Endothelial cell of umbilical vein (primary cell): ENCODE results near the gene SASH3. TPM values are rescaled to one million over a fixed set of nuclear protein-coding genes. Genes with fewer than 3 reads are reported as not detected.

Source experiments
- BruUV-seq: library from RNA; stranded (reverse); fragments of 400-500 nt; replicated peaks from 2 replicates; lab custom pipeline; 2021; lab: Mats Ljungman, UMichigan
- CTCF ChIA-PET: fragments of 300-600, 350-600 bp; sonication (Branson Sonifier 250); formaldehyde crosslinking; loops from one replicate; lab custom pipeline; 2021; ENCODE audit warnings: antibody characterized with exemption, inconsistent platforms; lab: Charles Lee
- POLR2A ChIA-PET: fragments of 300-600, 350-600 bp; sonication (Branson Sonifier 250); formaldehyde crosslinking; loops from one replicate; lab custom pipeline; 2021; ENCODE audit warnings: antibody characterized with exemption, inconsistent platforms; lab: Charles Lee
- DNase-seq: peaks from one replicate; pipeline ENCODE4 v3.0.0-alpha.2; 2011; ENCODE audit warnings: low read depth, low spot score
- FAIRE-seq: peaks from 2 replicates; lab custom pipeline; 2011; peaks lifted over from hg19 to GRCh38; lab: Jason Lieb, UNC
- H2AFZ ChIP-seq: 2 replicates; pipeline ENCODE4 v1.6.0; 2012; ENCODE audit warnings: low read depth, low read length, control low read depth, inconsistent platforms
- H3K27ac ChIP-seq: 2 replicates; pipeline ENCODE4 v1.5.1; 2011; ENCODE audit warnings: low read depth, mild to moderate bottlenecking, control low read depth, low read length, moderate library complexity; ENCODE audit not compliant: insufficient read depth
- H3K27me3 ChIP-seq, 2 experiments: 2 replicates each; pipeline versions ENCODE4 v1.6.0 to v1.6.1; 2011; ENCODE audit warnings: low read length in 2 of 2, mixed read lengths in 1 of 2; ENCODE audit not compliant: control insufficient read depth in 2 of 2, insufficient read depth in 2 of 2
- H3K36me3 ChIP-seq, 2 experiments: 2 replicates in 1 of 2; 3 replicates in 1 of 2; pipeline ENCODE4 v1.5.1; 2011; ENCODE audit warnings: low read length in 2 of 2, mild to moderate bottlenecking in 1 of 2, moderate library complexity in 1 of 2; ENCODE audit not compliant: control insufficient read depth in 2 of 2, insufficient read depth in 2 of 2; ENCODE audit errors: extremely low read depth in 1 of 2
- H3K4me1 ChIP-seq: 3 replicates; pipeline ENCODE4 v1.5.1; 2011; ENCODE audit warnings: mild to moderate bottlenecking, low read length; ENCODE audit not compliant: control insufficient read depth, insufficient read depth; ENCODE audit errors: extremely low read depth
- H3K4me2 ChIP-seq: 2 replicates; pipeline ENCODE4 v1.6.1; 2011; ENCODE audit warnings: low read length, control low read depth, mixed read lengths; ENCODE audit not compliant: insufficient read depth
- H3K4me3 ChIP-seq, 3 experiments: fragments of 200-600 bp in 1 of 3; sonication (generic), shearing (Covaris generic) in 1 of 3; replicated peaks in 1 of 3; 2 replicates each; pipeline ENCODE4 v1.5.1; 2011 to 2016; ENCODE audit warnings: control low read depth in 3 of 3, low read length in 3 of 3, mild to moderate bottlenecking in 2 of 3, inconsistent platforms in 1 of 3, low read depth in 1 of 3, moderate library complexity in 1 of 3; ENCODE audit not compliant: insufficient read depth in 1 of 3
- H3K79me2 ChIP-seq: 2 replicates; pipeline ENCODE4 v1.6.0; 2012; ENCODE audit warnings: low read length, inconsistent platforms; ENCODE audit not compliant: control insufficient read depth, insufficient read depth
- H3K9ac ChIP-seq: replicated peaks from 2 replicates; pipeline ENCODE3; 2011; ENCODE audit warnings: low read length, control low read depth; ENCODE audit not compliant: insufficient read depth; ENCODE audit errors: extremely low read depth
- H3K9me1 ChIP-seq: replicated peaks from 3 replicates; pipeline ENCODE4 v1.6.0; 2011; ENCODE audit warnings: mild to moderate bottlenecking, low read length; ENCODE audit not compliant: control insufficient read depth, insufficient read depth; ENCODE audit errors: extremely low read depth
- H3K9me3 ChIP-seq: replicated peaks from 2 replicates; pipeline ENCODE4 v1.5.1; 2012; ENCODE audit warnings: low read length, inconsistent platforms; ENCODE audit not compliant: control insufficient read depth, insufficient read depth
- H4K20me1 ChIP-seq: replicated peaks from 2 replicates; pipeline ENCODE3; 2011; ENCODE audit warnings: mild to moderate bottlenecking, low read length; ENCODE audit not compliant: control insufficient read depth, insufficient read depth; ENCODE audit errors: extremely low read depth
- CTCF ChIP-seq, 2 donors: IDR thresholded peaks; 1 replicate in 1 of 2; 2 replicates in 1 of 2; pipeline ENCODE4 v1.5.1; 2011; ENCODE audit warnings: low read length in 2 of 2, mild to moderate bottlenecking in 2 of 2, moderate library complexity in 2 of 2, control low read depth in 1 of 2, inconsistent platforms in 1 of 2, low read depth in 1 of 2; ENCODE audit not compliant: insufficient read depth in 1 of 2; ENCODE audit errors: extremely low read depth in 1 of 2
- EZH2 ChIP-seq: IDR thresholded peaks from 2 replicates; pipeline ENCODE4 v1.6.1; 2012; ENCODE audit warnings: borderline replicate concordance, low read depth, mild to moderate bottlenecking, moderate library complexity, low read length, inconsistent platforms; ENCODE audit not compliant: severe bottlenecking
- FOS ChIP-seq: IDR thresholded peaks from 2 replicates; pipeline ENCODE4 v1.6.1; 2011; ENCODE audit warnings: mild to moderate bottlenecking, low read length, moderate library complexity, borderline replicate concordance; ENCODE audit not compliant: insufficient read depth
- GATA2 ChIP-seq: IDR thresholded peaks from 2 replicates; pipeline ENCODE4 v1.7.0; 2011; ENCODE audit warnings: low read depth, mild to moderate bottlenecking, moderate library complexity, mixed read lengths, low read length; ENCODE audit not compliant: insufficient read length, insufficient read depth
- JUN ChIP-seq: IDR thresholded peaks from 2 replicates; pipeline ENCODE4 v1.6.1; 2011; ENCODE audit warnings: borderline replicate concordance, low read depth; ENCODE audit not compliant: insufficient read length, insufficient read depth
- MAX ChIP-seq: IDR thresholded peaks from 2 replicates; pipeline ENCODE4 v1.6.1; 2011; ENCODE audit not compliant: insufficient read depth, insufficient read length
- MYC ChIP-seq: IDR thresholded peaks from one replicate; pipeline ENCODE4 v1.6.1; 2011; ENCODE audit warnings: mild to moderate bottlenecking, low read depth, low read length
- POLR2A ChIP-seq: IDR thresholded peaks from 2 replicates; pipeline ENCODE4 v1.6.1; 2012; ENCODE audit warnings: low read depth, mild to moderate bottlenecking, control low read depth, low read length
- POLR2AphosphoS5 ChIP-seq: IDR thresholded peaks from 2 replicates; pipeline ENCODE4 v1.6.1; 2012; ENCODE audit warnings: low read depth, mild to moderate bottlenecking, control low read depth, low read length, moderate library complexity; ENCODE audit not compliant: insufficient read depth
- dilution Hi-C: fragments of 300-500 bp; cut with MboI; formaldehyde crosslinking; loops from one replicate; pipeline ENCODE4 v1.15.0; 2019; ENCODE audit warnings: low sequenced_read_pairs; ENCODE audit not compliant: extremely low pct_ligation_motif_present
- intact Hi-C: fragments of 100-400 bp; cut with micrococcal nuclease; formaldehyde crosslinking; loops from one replicate; pipeline ENCODE4 v1.10.0; 2022
- polyA plus RNA-seq, 4 experiments: library from polyadenylated mRNA; depleted of rRNA in 3 of 4; stranded (reverse) in 3 of 4; unstranded in 1 of 4; fragments of >200 nt; gene quantifications; 2 replicates each; pipeline versions ENCODE4 v1.2.1 to v1.2.3, GENCODE V29; 2011 to 2012; ENCODE audit warnings: missing spikeins in 1 of 4
- total RNA-seq: library from RNA; stranded (reverse); gene quantifications from 2 replicates; pipeline ENCODE4 v1.2.3, GENCODE V29; 2021

SASH3 gene
- total and polyA plus RNA-seq, 2 donors (not counting 3 experiments of a cell fraction or from before 2014, with no cell fraction given), result not detected

- no TSS peak for BruUV-seq
- DNase-seq, result no peak
- CTCF ChIA-PET, result interaction anchor here (0.8 kb wide), 1 partner anchor 21 kb away, joined by 3 read pairs; no protein-coding TSS in a partner anchor
- Histone ChIP-seq H3K36me3 (no peaks in the 10 kb centered on the region), H3K79me2 (no peaks in the 10 kb centered on the region), H3K27me3 (no peaks in the 10 kb centered on the region), H4K20me1 (no peaks in the 10 kb centered on the region), H3K4me3 (no peak overlapping the region), H3K4me1 (no peaks in the 10 kb centered on the region), H3K9ac (no peak overlapping the region), H3K9me3 (no peaks in the 10 kb centered on the region), H2AFZ (no peak overlapping the region), H3K9me1 (no peaks in the 10 kb centered on the region), H3K27ac (no peak overlapping the region), H3K4me2 (no peak overlapping the region)
- TF ChIP-seq POLR2AphosphoS5 (no peak), MYC (no peak), GATA2 (no peak), POLR2A (no peak), MAX (no peak), EZH2 (no peak), FOS (no peak), CTCF (IDR thresholded peaks at IDR 0.05; ENCODE audit: extremely low read depth in 1 of 2, insufficient read depth in 1 of 2, low read depth in 1 of 2, low read length in 2 of 2) (no peak), JUN (no peak)
- dilution Hi-C loops (no loop called here), intact Hi-C loops (no loop called here)
- FAIRE-seq, result no peak
- POLR2A ChIA-PET, result no interaction called here
These were observed 7.7 kb downstream of the SASH3 start for GRCh38 chrX:129787336-129788055.
